Measurements from ENCODE around the gene RPLP1. TPM values are rescaled to one million over a fixed set of nuclear protein-coding genes. Genes with fewer than 3 reads are reported as not detected.

Gene RPLP1
- 1,000 to 10,000 TPM; 2,158 to 2,424 TPM for total RNA-seq

- no peaks in the 10 kb centered on the region for H3K9me3 Mint-ChIP-seq
- DNase-seq (ENCODE audit: low spot score in 2 of 2) (peak; percentile 94 to 97), ATAC-seq (peak; percentile 91 to 93)
- peaks cover 40% of the 10 kb centered on the region in 2 donors for H3K36me3 Mint-ChIP-seq
- peak within 1 kb of the TSS; percentile 87 to 99 for H3K27ac Mint-ChIP-seq
Observed at GRCh38 chr15:69452692-69453521, at the start of gene RPLP1. RPLP1 (plus strand) TSS chr15:69452818; CDS start chr15:69452949, 131 bp downstream.

DNA sequence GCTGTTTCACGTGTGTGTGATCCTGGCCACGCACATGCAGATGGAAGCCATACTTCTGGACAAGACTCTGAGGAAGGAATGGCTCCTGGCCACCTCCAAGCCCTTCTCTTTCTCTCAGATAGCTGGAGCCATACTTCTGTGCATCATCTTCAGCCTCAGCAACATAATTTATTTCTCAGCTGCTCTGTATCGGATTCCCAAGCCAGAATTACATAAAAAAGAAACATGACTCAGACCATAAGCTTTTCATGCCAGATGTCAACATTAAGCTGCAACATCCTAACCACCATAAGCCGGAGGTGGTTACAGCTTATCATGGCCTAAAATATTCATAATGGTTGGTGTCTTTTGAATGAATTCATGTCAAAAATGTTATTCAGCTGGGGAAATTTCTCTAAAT, 49.0 kb upstream of the RPLP1 start:
- H3K36me3 Mint-ChIP-seq, result no peaks in the 10 kb centered on the region
- no peaks in the 10 kb centered on the region for H3K9me3 Mint-ChIP-seq
- H3K27ac Mint-ChIP-seq, result no peak overlapping the region
- DNase-seq (ENCODE audit: low spot score in 2 of 2) (no peak), ATAC-seq (no peak)

GRCh38 chr15:69405110-69405509, 47.5 kb upstream of the RPLP1 start:
- no peak for DNase-seq (ENCODE audit: low spot score in 2 of 2)
- no peak overlapping the region for H3K27ac Mint-ChIP-seq
- no peaks in the 10 kb centered on the region for H3K9me3 Mint-ChIP-seq
- H3K36me3 Mint-ChIP-seq, result no peaks in the 10 kb centered on the region
- no peak for ATAC-seq

- DNase-seq (ENCODE audit: low spot score in 2 of 2), result no peak
- H3K36me3 Mint-ChIP-seq, result no peaks in the 10 kb centered on the region
- no peak for ATAC-seq
- H3K27ac Mint-ChIP-seq, result no peak overlapping the region
- H3K9me3 Mint-ChIP-seq, result no peaks in the 10 kb centered on the region
Observed at GRCh38 chr15:69407719-69408400, 44.8 kb upstream of the RPLP1 start.

DNA sequence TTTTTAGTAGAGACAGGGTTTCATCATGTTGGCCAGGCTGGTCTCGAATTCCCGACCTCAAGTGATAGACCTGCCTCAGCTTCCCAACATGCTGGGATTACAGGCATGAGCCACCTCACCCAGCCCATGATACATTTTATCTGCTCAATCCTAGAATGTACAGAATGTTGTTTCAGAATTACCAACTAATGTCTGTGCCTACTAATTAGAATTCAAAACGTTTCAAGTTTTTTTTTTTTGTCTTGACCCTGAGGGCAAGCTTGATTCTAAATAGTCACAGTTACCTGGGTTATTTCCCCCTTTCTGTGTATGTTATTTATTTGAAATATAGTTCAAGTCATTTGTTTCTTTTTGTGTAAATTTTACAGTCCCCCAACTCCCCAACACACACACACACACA, 43.8 kb upstream of the RPLP1 start:
- no peaks in the 10 kb centered on the region for H3K36me3 Mint-ChIP-seq
- no peak for ATAC-seq
- no peak for DNase-seq (ENCODE audit: low spot score in 2 of 2)
- no peaks in the 10 kb centered on the region for H3K9me3 Mint-ChIP-seq
- H3K27ac Mint-ChIP-seq, result no peak overlapping the region

- H3K27ac Mint-ChIP-seq, result no peak overlapping the region
- no peaks in the 10 kb centered on the region for H3K9me3 Mint-ChIP-seq
- peaks cover 0 to 5% of the 10 kb centered on the region in 2 donors for H3K36me3 Mint-ChIP-seq
- ATAC-seq (peak; percentile 46 to 50), DNase-seq (ENCODE audit: low spot score in 2 of 2) (no peak)
Observed at GRCh38 chr15:69410248-69410874, 42.3 kb upstream of the RPLP1 start.

DNA sequence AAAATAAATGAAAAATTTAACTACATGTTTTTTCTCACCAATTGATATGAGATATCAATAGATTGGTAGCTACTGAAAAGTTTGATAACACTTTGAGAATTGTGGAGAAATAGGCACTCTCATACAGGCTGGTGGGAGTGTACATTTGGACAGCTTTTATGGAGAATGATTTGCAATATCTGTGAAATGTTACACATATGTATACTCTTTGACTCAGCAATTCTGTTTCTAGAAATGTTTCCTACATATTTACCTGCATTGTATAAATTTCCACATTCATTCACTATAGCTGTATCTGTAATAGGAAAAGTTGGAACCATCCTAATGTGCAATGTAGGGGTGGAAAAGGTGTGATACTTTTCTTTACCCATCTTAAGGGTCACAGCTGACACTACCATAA, 40.3 kb upstream of the RPLP1 start:
- ATAC-seq, result no peak
- Mint-ChIP-seq H3K36me3 (peaks cover 5 to 7% of the 10 kb centered on the region in 2 donors), H3K27ac (no peak overlapping the region), H3K9me3 (no peaks in the 10 kb centered on the region)
- DNase-seq (ENCODE audit: low spot score in 2 of 2), result no peak

DNA sequence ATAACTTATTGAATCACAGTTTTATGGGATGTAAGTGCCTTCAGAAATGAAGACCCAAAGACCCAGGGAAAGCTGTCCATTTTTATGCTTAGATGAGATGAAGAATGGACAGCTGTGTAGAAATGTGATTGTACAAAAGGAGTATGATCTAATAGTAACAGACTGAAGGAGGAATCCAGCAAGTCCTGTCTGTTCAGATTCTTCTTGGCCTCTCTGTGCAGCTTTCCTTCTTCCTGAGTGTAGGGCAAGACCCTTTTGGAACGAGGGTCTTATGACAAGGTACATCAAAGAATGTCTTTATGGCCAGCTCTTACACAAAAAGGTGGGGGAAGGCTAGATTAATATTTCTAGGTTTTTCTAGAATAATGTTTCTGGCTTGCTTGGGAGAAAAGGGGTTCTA, 39.9 kb upstream of the RPLP1 start:
- ATAC-seq (no peak), DNase-seq (ENCODE audit: low spot score in 2 of 2) (no peak)
- Mint-ChIP-seq H3K36me3 (peaks cover 5 to 11% of the 10 kb centered on the region in 2 donors), H3K27ac (no peak overlapping the region), H3K9me3 (no peaks in the 10 kb centered on the region)

DNA sequence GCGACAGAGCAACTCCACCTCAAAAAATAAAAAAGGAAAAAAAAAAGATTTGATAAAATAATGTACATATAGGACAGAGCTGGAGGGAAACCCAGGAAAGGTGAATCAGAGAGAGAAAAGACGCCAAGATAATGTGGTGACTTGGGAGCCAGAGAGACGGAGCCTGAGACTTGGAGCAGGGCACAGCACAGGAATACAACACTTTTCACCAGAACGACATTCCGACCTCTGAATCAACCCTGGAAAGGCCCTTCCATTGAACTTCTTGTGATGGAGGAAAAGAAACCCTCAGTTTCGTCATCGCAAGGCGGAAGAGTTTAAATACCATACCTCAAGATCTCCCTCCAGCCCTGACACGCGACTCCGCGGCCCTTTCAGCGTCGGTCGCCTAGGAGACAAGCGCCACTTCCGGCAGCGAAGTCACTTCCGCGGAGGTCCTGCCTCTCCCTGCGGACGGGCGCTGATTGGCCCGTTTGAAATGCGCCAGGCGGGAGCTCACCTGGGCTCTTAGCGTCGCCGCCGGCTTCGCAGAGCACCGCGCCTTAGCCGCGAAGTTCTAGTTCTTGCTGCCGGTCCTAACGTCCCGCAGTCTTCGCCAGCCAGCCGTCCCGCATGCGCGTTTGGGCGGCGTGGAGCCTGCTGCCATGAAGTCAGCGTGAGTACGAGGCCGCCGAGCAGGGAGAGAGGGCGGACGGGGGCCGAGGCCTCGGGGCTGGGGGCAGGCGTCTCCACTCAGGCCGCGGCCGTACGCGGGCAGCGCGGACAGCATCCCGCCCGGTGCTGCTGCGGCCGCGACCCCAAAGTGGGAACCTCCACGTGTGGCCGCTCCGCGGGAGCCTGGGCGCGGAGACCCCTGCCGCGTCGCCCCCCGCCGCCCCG, 38.6 kb upstream of the RPLP1 start, which contains the start of gene KIF23:
Gene KIF23, plus strand, starts transcription at position 528 of the 879 bp plus-strand sequence. Its CDS starts 117 bp downstream, at position 645.
- Mint-ChIP-seq H3K36me3 (peaks cover 13 to 24% of the 10 kb centered on the region in 2 donors), H3K9me3 (no peaks in the 10 kb centered on the region), H3K27ac (peak within 1 kb of the TSS; percentile 81 to 86)
- ATAC-seq (peak; percentile 97), DNase-seq (ENCODE audit: low spot score in 2 of 2) (peak; percentile 87 to 94)

DNA sequence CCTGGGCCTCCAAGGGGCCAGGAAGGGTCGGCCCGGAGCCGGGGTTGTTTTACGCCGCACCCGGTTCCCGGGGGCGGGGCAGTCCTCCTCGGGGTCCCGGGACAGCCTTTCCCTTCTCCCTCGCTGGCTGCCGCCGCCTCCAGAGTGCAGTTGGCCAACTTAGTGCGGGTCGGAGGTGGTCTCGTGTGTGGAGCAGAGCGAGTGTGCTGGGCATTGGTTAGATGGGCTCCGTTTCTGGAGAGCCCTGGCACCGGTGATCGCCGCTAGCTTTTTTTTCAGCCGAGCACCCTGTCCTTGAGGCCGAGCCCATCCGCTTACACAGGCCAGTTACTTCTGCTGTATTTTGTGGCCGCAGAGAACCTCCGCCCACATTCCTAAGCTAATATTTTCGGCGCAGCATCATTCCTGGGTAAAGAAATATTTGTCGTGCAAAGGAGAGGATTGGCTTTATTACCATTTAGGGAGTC, 37.9 kb upstream of the RPLP1 start:
- Mint-ChIP-seq H3K36me3 (peaks cover 19 to 30% of the 10 kb centered on the region in 2 donors), H3K9me3 (no peaks in the 10 kb centered on the region), H3K27ac (peak overlapping the region; percentile 73 to 81)
- ATAC-seq (peak; percentile 11 to 12), DNase-seq (ENCODE audit: low spot score in 2 of 2) (peak; percentile 20 to 56)

DNA sequence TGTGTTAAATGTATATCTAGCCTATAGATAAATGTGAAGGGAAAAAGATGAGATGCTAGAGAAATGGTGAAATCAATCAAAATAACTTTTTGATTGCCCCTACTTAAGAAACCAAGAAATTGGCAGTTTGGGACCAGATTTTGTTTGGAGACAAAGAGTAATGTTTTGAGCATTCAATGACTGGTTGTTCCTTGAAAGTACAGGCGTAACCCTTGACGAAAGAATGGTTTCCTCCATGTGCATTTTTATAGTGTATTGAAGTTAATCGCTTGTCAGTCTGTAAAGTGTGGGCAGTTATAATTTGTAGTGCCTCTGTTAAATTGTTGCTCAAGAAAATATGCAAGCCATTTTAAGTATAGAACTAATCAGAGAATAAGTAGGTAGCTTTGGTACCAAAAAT, 37.2 kb upstream of the RPLP1 start:
- DNase-seq (ENCODE audit: low spot score in 2 of 2) (no peak), ATAC-seq (no peak)
- no peak overlapping the region for H3K27ac Mint-ChIP-seq
- H3K36me3 Mint-ChIP-seq, result peaks cover 20 to 32% of the 10 kb centered on the region in 2 donors
- no peaks in the 10 kb centered on the region for H3K9me3 Mint-ChIP-seq

- Mint-ChIP-seq H3K27ac (no peak overlapping the region), H3K9me3 (no peaks in the 10 kb centered on the region), H3K36me3 (peaks cover 25 to 42% of the 10 kb centered on the region in 2 donors)
- no peak for DNase-seq (ENCODE audit: low spot score in 2 of 2)
- no peak for ATAC-seq
Observed at GRCh38 chr15:69417581-69417980, 35.0 kb upstream of the RPLP1 start.

DNA sequence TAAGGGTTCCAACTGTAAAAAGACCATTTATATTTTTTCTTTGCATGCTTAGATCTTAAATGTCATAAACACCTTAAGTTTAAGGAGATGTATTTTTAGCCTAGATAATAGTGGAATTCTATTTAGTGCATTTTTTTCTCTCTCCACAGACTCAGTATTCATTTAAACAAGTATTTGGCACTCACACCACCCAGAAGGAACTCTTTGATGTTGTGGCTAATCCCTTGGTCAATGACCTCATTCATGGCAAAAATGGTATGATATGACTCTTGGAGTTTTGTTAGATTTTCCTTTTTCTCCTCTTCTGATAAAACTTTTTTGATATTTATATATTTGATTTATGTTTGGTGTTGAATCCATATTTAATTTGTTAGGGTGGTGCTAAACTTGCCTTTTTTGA, 31.1 kb upstream of the RPLP1 start:
- ATAC-seq (no peak), DNase-seq (ENCODE audit: low spot score in 2 of 2) (no peak)
- Mint-ChIP-seq H3K9me3 (no peaks in the 10 kb centered on the region), H3K27ac (no peak overlapping the region), H3K36me3 (peaks cover 34 to 61% of the 10 kb centered on the region in 2 donors)

DNA sequence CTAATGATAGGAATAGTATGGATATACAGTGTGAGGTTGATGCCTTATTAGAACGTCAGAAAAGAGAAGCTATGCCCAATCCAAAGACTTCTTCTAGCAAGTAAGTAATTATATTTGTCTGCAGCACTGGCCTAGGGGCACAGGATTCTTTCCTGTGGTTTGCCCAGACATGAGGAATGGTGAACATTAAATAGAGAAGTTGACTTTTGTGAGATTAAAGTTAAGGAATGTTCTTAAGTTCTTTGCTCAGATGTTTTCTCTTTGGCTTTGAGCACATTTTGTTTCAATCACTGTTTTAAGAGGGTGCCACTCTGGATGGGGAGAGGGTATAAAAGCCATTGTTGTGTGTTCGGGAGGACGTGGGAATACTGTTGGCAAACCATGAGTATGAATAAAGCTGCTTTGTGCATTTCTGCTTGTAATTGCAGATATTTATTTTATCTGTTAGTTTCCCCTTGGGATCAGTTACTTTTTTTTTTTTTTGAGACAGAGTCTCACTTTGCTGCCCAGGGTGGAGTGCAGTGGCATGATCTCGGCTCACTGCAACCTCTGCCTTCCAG, 30.2 kb upstream of the RPLP1 start:
- DNase-seq (ENCODE audit: low spot score in 2 of 2) (no peak), ATAC-seq (no peak)
- peaks cover 37 to 62% of the 10 kb centered on the region in 2 donors for H3K36me3 Mint-ChIP-seq
- no peak overlapping the region for H3K27ac Mint-ChIP-seq
- H3K9me3 Mint-ChIP-seq, result no peaks in the 10 kb centered on the region

DNA sequence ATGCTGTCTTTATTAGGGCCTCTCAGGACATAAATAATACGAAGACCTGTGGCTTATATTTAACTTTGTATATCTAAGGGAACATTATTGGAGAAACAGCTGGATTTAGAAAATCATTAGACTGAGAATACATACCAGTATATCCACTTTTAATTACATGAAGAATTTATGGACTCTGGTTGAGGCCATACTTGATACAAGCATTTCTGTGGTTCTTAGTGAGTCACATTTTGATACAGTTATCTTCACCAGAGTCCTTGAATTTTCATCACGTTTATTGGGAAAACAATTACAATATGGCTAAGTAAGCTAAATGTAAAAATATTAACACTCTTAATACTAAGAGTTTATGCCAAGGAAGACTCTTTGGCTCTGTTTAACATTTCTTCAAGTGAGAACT, 28.6 kb upstream of the RPLP1 start:
- ATAC-seq (no peak), DNase-seq (ENCODE audit: low spot score in 2 of 2) (no peak)
- Mint-ChIP-seq H3K36me3 (peaks cover 35 to 53% of the 10 kb centered on the region in 2 donors), H3K27ac (no peak overlapping the region), H3K9me3 (no peaks in the 10 kb centered on the region)

All from activated naive CD4-positive, alpha-beta T cell treated with anti-CD3 and anti-CD28 coated beads, Interleukin-2, amount 50 U/mL, for 72 hours (primary cell).